Measurements from ENCODE around the gene DPT.

- TF ChIP-seq CTCF (IDR thresholded peaks at IDR 0.05) (no peak), POLR2A (IDR thresholded peaks at IDR 0.05) (no peak)
Observed at GRCh38 chr1:168733241-168733640, 4.2 kb upstream of the DPT start.

All from esophagus squamous epithelium (tissue), 4 donors.